K562 treated with DMSO at 1 percent for 24 hours (cell line): ENCODE results near the gene OTX2. TPM values are rescaled to one million over a fixed set of nuclear protein-coding genes. Genes with fewer than 3 reads are reported as not detected.

Experiments
- total RNA-seq: library from RNA; unstranded; fragments of 300-600 nt; gene quantifications from 2 replicates; pipeline ENCODE4 v1.2.3, GENCODE V29; 2022; ENCODE audit warnings: low read depth; ENCODE audit not compliant: insufficient read depth

OTX2 gene
- total RNA-seq: not detected in 2 replicates

DNA sequence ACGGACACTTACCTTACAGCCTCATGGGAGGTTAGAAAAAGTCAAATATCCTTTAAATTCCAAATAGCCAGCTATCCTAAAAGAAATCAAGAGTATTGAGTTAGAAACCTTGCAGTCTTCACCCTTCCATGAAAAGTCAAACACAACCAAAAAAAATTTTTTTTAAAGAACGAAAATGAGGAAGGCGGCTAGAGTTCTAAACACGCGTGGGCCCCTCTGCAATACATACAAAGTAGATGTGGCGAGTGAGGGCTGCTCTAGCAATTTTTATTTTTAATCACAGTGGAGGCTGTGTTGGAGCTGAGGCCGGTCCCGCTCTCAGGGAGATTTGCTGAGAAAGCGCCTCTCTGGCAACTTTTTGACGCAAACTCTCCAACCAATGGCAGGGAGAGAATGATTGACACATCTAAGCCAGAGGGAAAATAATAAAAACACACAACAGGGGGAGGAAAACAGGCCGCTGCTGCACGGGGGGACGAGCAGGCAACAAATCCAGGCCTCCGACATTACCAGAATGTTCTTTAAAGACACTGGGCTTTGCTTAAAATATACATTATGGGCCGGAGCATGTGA lies at the start of gene OTX2:
Gene OTX2 (minus strand): TSS at position 333 of the 573 bp plus-strand sequence. CDS start 5,023 bp downstream, outside the sequence.

Other genes with a start within 250 kb of the OTX2 start
- 5.3 and 6.9 TPM in 2 replicates for gene TMEM260, start 230.7 kb downstream of the OTX2 start, total RNA-seq